ENCODE measurements around the gene RLN3.

The RLN3 gene

GRCh38 chr19:14056069-14056666 lies 28.2 kb downstream of the RLN3 start:
- DNase-seq (no peak), ATAC-seq (ENCODE audit: insufficient read depth, low read depth) (no peak)
- no peak for TF ChIP-seq EZH2 (IDR thresholded peaks at IDR 0.05; ENCODE audit: borderline replicate concordance, low read depth, low read length, severe bottlenecking)
- no peak for TF ChIP-seq CTCF (IDR thresholded peaks at IDR 0.05; ENCODE audit: borderline replicate concordance, extremely low read depth, low read length, poor library complexity, severe bottlenecking)
- H3K4me1 ChIP-seq (ENCODE audit: insufficient read depth, low read length): peaks cover 7% of the 10 kb centered on the region
- no peak overlapping the region for H3K4me3 ChIP-seq (ENCODE audit: low read depth in 1 of 2, low read length in 2 of 2)
- no peaks in the 10 kb centered on the region for H4K20me1 ChIP-seq (ENCODE audit: insufficient read depth, low read length)
- H3K9me3 ChIP-seq (ENCODE audit: insufficient read depth, low read length, severe bottlenecking): no peaks in the 10 kb centered on the region
- no peak overlapping the region for H2AFZ ChIP-seq (ENCODE audit: low read depth, low read length)
- no peak overlapping the region for H3K9ac ChIP-seq (ENCODE audit: low read depth, low read length)
- H3K36me3 ChIP-seq (ENCODE audit: insufficient read depth, low read length): 0 out of 2 replicates have a peak, but pooled peaks cover 6% of the 10 kb centered on the region
- no peaks in the 10 kb centered on the region for H3K79me2 ChIP-seq (ENCODE audit: insufficient read depth, low read length)
- H3K27me3 ChIP-seq (ENCODE audit: insufficient read depth, low read length, poor library complexity): no peaks in the 10 kb centered on the region
- H3K27ac ChIP-seq (ENCODE audit: low read length): no peak overlapping the region
- no peak overlapping the region for H3K4me2 ChIP-seq (ENCODE audit: insufficient read depth, low read length)

GRCh38 chr19:14056741-14057356 lies 28.9 kb downstream of the RLN3 start:
- H2AFZ ChIP-seq (ENCODE audit: low read depth, low read length): no peak overlapping the region
- DNase-seq (no peak), ATAC-seq (ENCODE audit: insufficient read depth, low read depth) (no peak)
- no peaks in the 10 kb centered on the region for H3K79me2 ChIP-seq (ENCODE audit: insufficient read depth, low read length)
- no peak for TF ChIP-seq CTCF (IDR thresholded peaks at IDR 0.05; ENCODE audit: borderline replicate concordance, extremely low read depth, low read length, poor library complexity, severe bottlenecking)
- TF ChIP-seq EZH2 (IDR thresholded peaks at IDR 0.05; ENCODE audit: borderline replicate concordance, low read depth, low read length, severe bottlenecking): no peak
- H3K9ac ChIP-seq (ENCODE audit: low read depth, low read length): no peak overlapping the region
- H3K36me3 ChIP-seq (ENCODE audit: insufficient read depth, low read length): 0 out of 2 replicates have a peak, but pooled peaks cover 3% of the 10 kb centered on the region
- peak overlapping the region; percentile 49 for H3K4me2 ChIP-seq (ENCODE audit: insufficient read depth, low read length)
- no peak overlapping the region for H3K27ac ChIP-seq (ENCODE audit: low read length)
- H3K4me1 ChIP-seq (ENCODE audit: insufficient read depth, low read length): peaks cover 7% of the 10 kb centered on the region
- no peaks in the 10 kb centered on the region for H4K20me1 ChIP-seq (ENCODE audit: insufficient read depth, low read length)
- no peaks in the 10 kb centered on the region for H3K27me3 ChIP-seq (ENCODE audit: insufficient read depth, low read length, poor library complexity)
- H3K9me3 ChIP-seq (ENCODE audit: insufficient read depth, low read length, severe bottlenecking): no peaks in the 10 kb centered on the region
- H3K4me3 ChIP-seq (ENCODE audit: low read depth in 1 of 2, low read length in 2 of 2): no peak overlapping the region

- Histone ChIP-seq H3K4me2 (ENCODE audit: insufficient read depth, low read length) (peak overlapping the region; percentile 40; the same call in 1 of the 2 replicates), H3K9me3 (ENCODE audit: insufficient read depth, low read length, severe bottlenecking) (no peaks in the 10 kb centered on the region), H3K4me3 (ENCODE audit: low read depth in 1 of 2, low read length in 2 of 2) (no peak overlapping the region), H3K27me3 (ENCODE audit: insufficient read depth, low read length, poor library complexity) (no peaks in the 10 kb centered on the region), H3K27ac (ENCODE audit: low read length) (no peak overlapping the region), H3K9ac (ENCODE audit: low read depth, low read length) (no peak overlapping the region), H3K36me3 (ENCODE audit: insufficient read depth, low read length) (no peaks in the 10 kb centered on the region), H3K4me1 (ENCODE audit: insufficient read depth, low read length) (peaks cover 7% of the 10 kb centered on the region), H4K20me1 (ENCODE audit: insufficient read depth, low read length) (no peaks in the 10 kb centered on the region), H2AFZ (ENCODE audit: low read depth, low read length) (no peak overlapping the region), H3K79me2 (ENCODE audit: insufficient read depth, low read length) (no peaks in the 10 kb centered on the region)
- no peak for DNase-seq
- ATAC-seq (ENCODE audit: insufficient read depth, low read depth): no peak
- TF ChIP-seq CTCF (IDR thresholded peaks at IDR 0.05; ENCODE audit: borderline replicate concordance, extremely low read depth, low read length, poor library complexity, severe bottlenecking) (no peak), EZH2 (IDR thresholded peaks at IDR 0.05; ENCODE audit: borderline replicate concordance, low read depth, low read length, severe bottlenecking) (no peak)
Measured at GRCh38 chr19:14058182-14059092, 30.5 kb downstream of the RLN3 start.
